Measurements from ENCODE around the gene SLC12A7. TPM values are rescaled to one million over a fixed set of nuclear protein-coding genes. Genes with fewer than 3 reads are reported as not detected.

SLC12A7 gene
- polyA plus RNA-seq, 2 donors = 4.0 to 4.7 TPM

- no peaks in the 10 kb centered on the region for H3K4me1 ChIP-seq (ENCODE audit: control insufficient read depth in 2 of 2, insufficient read depth in 2 of 2, low read length in 1 of 2)
- peaks cover 3 to 33% of the 10 kb centered on the region in 2 donors for H3K36me3 ChIP-seq (ENCODE audit: control insufficient read depth in 2 of 2, insufficient read depth in 2 of 2, low read length in 1 of 2)
- WGBS, 2 donors = 91 to 94% methylated on average over 19 of the region's 19 CpGs
Observed at GRCh38 chr5:1077026-1077425, 34.8 kb downstream of the SLC12A7 start.

GRCh38 chr5:1076406-1076805, 35.5 kb downstream of the SLC12A7 start:
- Histone ChIP-seq H3K4me3 (ENCODE audit: low read depth in 1 of 2, low read length in 2 of 2) (no peak overlapping the region), H3K9me3 (ENCODE audit: control insufficient read depth in 2 of 2, insufficient read depth in 1 of 2, low read depth in 1 of 2, low read length in 1 of 2) (no peaks in the 10 kb centered on the region), H3K4me1 (ENCODE audit: control insufficient read depth in 2 of 2, insufficient read depth in 2 of 2, low read length in 1 of 2) (no peaks in the 10 kb centered on the region), H3K27me3 (ENCODE audit: control insufficient read depth in 1 of 2, insufficient read depth in 2 of 2, low read length in 2 of 2) (no peaks in the 10 kb centered on the region), H3K36me3 (ENCODE audit: control insufficient read depth in 2 of 2, insufficient read depth in 2 of 2, low read length in 1 of 2) (peaks cover 3 to 33% of the 10 kb centered on the region in 2 donors), H3K27ac (ENCODE audit: low read depth in 2 of 2, low read length in 1 of 2) (no peak overlapping the region)
- WGBS, 2 donors = 93 to 94% methylated on average over 17 of the region's 17 CpGs

More at GRCh38 chr5:1077026-1077425, 34.8 kb downstream of the SLC12A7 start:
- Histone ChIP-seq H3K4me3 (ENCODE audit: low read depth in 1 of 2, low read length in 2 of 2) (no peak overlapping the region), H3K27me3 (ENCODE audit: control insufficient read depth in 1 of 2, insufficient read depth in 2 of 2, low read length in 2 of 2) (no peaks in the 10 kb centered on the region), H3K27ac (ENCODE audit: low read depth in 2 of 2, low read length in 1 of 2) (no peak overlapping the region), H3K9me3 (ENCODE audit: control insufficient read depth in 2 of 2, insufficient read depth in 1 of 2, low read depth in 1 of 2, low read length in 1 of 2) (no peaks in the 10 kb centered on the region)

GRCh38 chr5:1075931-1076330, 35.9 kb downstream of the SLC12A7 start:
- Histone ChIP-seq H3K27me3 (ENCODE audit: control insufficient read depth in 1 of 2, insufficient read depth in 2 of 2, low read length in 2 of 2) (no peaks in the 10 kb centered on the region), H3K4me1 (ENCODE audit: control insufficient read depth in 2 of 2, insufficient read depth in 2 of 2, low read length in 1 of 2) (no peaks in the 10 kb centered on the region), H3K36me3 (ENCODE audit: control insufficient read depth in 2 of 2, insufficient read depth in 2 of 2, low read length in 1 of 2) (peaks cover 3 to 33% of the 10 kb centered on the region in 2 donors), H3K4me3 (ENCODE audit: low read depth in 1 of 2, low read length in 2 of 2) (no peak overlapping the region), H3K9me3 (ENCODE audit: control insufficient read depth in 2 of 2, insufficient read depth in 1 of 2, low read depth in 1 of 2, low read length in 1 of 2) (no peaks in the 10 kb centered on the region), H3K27ac (ENCODE audit: low read depth in 2 of 2, low read length in 1 of 2) (no peak overlapping the region)
- WGBS, 2 donors = 96 to 97% methylated on average over 17 of the region's 17 CpGs

GRCh38 chr5:1075555-1075881, 36.3 kb downstream of the SLC12A7 start:
- WGBS, 2 donors = 87 to 89% methylated on average over 10 of the region's 10 CpGs
- Histone ChIP-seq H3K4me1 (ENCODE audit: control insufficient read depth in 2 of 2, insufficient read depth in 2 of 2, low read length in 1 of 2) (no peaks in the 10 kb centered on the region), H3K4me3 (ENCODE audit: low read depth in 1 of 2, low read length in 2 of 2) (no peak overlapping the region), H3K36me3 (ENCODE audit: control insufficient read depth in 2 of 2, insufficient read depth in 2 of 2, low read length in 1 of 2) (peaks cover 3 to 33% of the 10 kb centered on the region in 2 donors), H3K27ac (ENCODE audit: low read depth in 2 of 2, low read length in 1 of 2) (no peak overlapping the region), H3K9me3 (ENCODE audit: control insufficient read depth in 2 of 2, insufficient read depth in 1 of 2, low read depth in 1 of 2, low read length in 1 of 2) (no peaks in the 10 kb centered on the region), H3K27me3 (ENCODE audit: control insufficient read depth in 1 of 2, insufficient read depth in 2 of 2, low read length in 2 of 2) (no peaks in the 10 kb centered on the region)

- H3K27me3 ChIP-seq (ENCODE audit: control insufficient read depth in 1 of 2, insufficient read depth in 2 of 2, low read length in 2 of 2) = no peaks in the 10 kb centered on the region
- peaks cover 3 to 33% of the 10 kb centered on the region in 2 donors for H3K36me3 ChIP-seq (ENCODE audit: control insufficient read depth in 2 of 2, insufficient read depth in 2 of 2, low read length in 1 of 2)
- no peaks in the 10 kb centered on the region for H3K9me3 ChIP-seq (ENCODE audit: control insufficient read depth in 2 of 2, insufficient read depth in 1 of 2, low read depth in 1 of 2, low read length in 1 of 2)
- H3K4me1 ChIP-seq (ENCODE audit: control insufficient read depth in 2 of 2, insufficient read depth in 2 of 2, low read length in 1 of 2) = no peaks in the 10 kb centered on the region
- H3K4me3 ChIP-seq (ENCODE audit: low read depth in 1 of 2, low read length in 2 of 2) = no peak overlapping the region
- WGBS, 2 donors = 90 to 91% methylated on average over 40 of the region's 40 CpGs
- H3K27ac ChIP-seq (ENCODE audit: low read depth in 2 of 2, low read length in 1 of 2) = no peak overlapping the region
Observed at GRCh38 chr5:1074816-1075554, 36.9 kb downstream of the SLC12A7 start.

DNA sequence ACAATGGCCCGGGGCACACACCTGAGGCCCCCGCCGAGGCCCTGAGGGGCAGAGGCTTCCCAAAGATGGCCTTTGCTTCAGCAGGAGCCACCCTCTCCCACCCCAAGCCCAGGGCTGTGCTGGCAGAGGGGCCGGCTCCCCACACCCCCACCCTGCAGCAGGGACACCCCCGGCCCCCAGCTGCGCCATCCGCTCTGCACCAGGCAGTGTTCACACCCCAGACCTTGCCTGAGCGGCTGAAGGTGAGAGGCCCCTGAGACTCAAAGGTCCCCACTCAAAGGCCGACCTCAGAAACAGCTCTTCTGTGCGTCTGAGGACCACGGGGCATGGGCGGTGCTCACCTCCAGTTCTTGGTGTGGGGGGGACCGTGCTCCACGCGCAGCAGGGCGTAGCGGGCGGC, 37.6 kb downstream of the SLC12A7 start:
- H3K27ac ChIP-seq (ENCODE audit: low read depth in 2 of 2, low read length in 1 of 2) = no peak overlapping the region
- no peak overlapping the region for H3K4me3 ChIP-seq (ENCODE audit: low read depth in 1 of 2, low read length in 2 of 2)
- no peaks in the 10 kb centered on the region for H3K27me3 ChIP-seq (ENCODE audit: control insufficient read depth in 1 of 2, insufficient read depth in 2 of 2, low read length in 2 of 2)
- H3K4me1 ChIP-seq (ENCODE audit: control insufficient read depth in 2 of 2, insufficient read depth in 2 of 2, low read length in 1 of 2) = no peaks in the 10 kb centered on the region
- peaks cover 3 to 37% of the 10 kb centered on the region in 2 donors for H3K36me3 ChIP-seq (ENCODE audit: control insufficient read depth in 2 of 2, insufficient read depth in 2 of 2, low read length in 1 of 2)
- WGBS, 2 donors = 90 to 92% methylated on average over 18 of the region's 18 CpGs
- H3K9me3 ChIP-seq (ENCODE audit: control insufficient read depth in 2 of 2, insufficient read depth in 1 of 2, low read depth in 1 of 2, low read length in 1 of 2) = no peaks in the 10 kb centered on the region

DNA sequence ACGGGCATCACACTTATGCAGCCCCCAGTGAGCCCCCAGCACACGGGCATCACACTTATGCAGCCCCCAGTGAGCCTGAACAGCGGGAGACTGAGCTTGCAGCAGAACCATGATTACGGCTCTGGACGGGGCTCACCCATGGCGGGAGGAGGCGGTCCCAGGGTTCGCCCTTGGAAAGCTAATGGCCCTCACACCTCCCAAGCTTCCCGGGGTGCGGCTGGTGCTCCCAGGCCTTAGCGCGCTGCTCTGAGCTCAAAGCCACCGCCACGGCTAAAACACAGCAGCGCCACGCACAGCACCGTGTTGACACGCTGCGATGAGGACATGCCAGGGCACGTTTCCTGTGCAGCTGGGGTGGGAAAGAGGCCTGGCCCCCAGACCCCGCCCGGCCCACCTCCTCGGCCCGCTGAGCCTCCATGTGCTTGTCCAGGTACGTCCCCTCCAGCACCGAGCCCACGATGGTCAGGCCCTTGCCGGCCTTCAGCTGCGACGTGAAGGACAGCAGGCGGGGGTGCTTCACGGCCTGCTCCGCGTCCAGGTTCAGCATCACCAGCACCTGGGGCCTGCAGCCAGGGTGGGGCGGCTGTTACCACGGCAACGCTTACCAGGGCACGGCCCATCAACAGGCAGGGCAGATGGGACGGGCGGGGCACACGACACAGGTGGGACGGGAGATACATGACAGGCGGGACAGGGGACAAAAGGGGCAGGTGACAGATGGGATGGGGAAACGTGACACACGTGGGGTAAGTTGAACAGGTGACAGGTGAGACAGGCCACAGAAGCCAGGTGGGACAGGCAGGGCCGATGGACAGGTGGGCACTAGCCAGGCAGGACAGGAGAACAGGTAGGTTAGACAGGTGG, 38.4 kb downstream of the SLC12A7 start:
- H3K4me3 ChIP-seq (ENCODE audit: low read depth in 1 of 2, low read length in 2 of 2) = no peak overlapping the region
- no peaks in the 10 kb centered on the region for H3K4me1 ChIP-seq (ENCODE audit: control insufficient read depth in 2 of 2, insufficient read depth in 2 of 2, low read length in 1 of 2)
- 86 to 87% methylated on average over 45 to 46 of the region's 46 CpGs for WGBS, 2 donors
- H3K36me3 ChIP-seq (ENCODE audit: control insufficient read depth in 2 of 2, insufficient read depth in 2 of 2, low read length in 1 of 2) = peaks cover 3 to 34% of the 10 kb centered on the region in 2 donors
- H3K27me3 ChIP-seq (ENCODE audit: control insufficient read depth in 1 of 2, insufficient read depth in 2 of 2, low read length in 2 of 2) = no peaks in the 10 kb centered on the region
- H3K27ac ChIP-seq (ENCODE audit: low read depth in 2 of 2, low read length in 1 of 2) = no peak overlapping the region
- H3K9me3 ChIP-seq (ENCODE audit: control insufficient read depth in 2 of 2, insufficient read depth in 1 of 2, low read depth in 1 of 2, low read length in 1 of 2) = no peaks in the 10 kb centered on the region

DNA sequence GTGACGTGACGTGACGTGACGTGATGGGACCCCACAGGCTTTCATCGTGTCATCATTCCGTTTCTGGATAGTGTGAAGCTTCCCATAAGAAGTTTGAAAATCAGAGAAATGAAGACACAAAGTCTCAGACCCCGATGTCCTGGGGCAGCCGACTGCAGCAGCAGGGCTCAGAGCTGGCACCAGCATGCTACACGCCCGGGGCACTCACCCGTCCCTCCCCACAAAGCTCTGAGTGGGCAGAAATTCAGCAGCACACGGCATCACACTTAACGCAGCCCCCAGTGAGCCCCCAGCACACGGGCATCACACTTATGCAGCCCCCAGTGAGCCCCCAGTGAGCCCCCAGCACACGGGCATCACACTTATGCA, 42.2 kb downstream of the SLC12A7 start:
- Histone ChIP-seq H3K4me3 (ENCODE audit: low read depth in 1 of 2, low read length in 2 of 2) (no peak overlapping the region), H3K4me1 (ENCODE audit: control insufficient read depth in 2 of 2, insufficient read depth in 2 of 2, low read length in 1 of 2) (no peaks in the 10 kb centered on the region), H3K27ac (ENCODE audit: low read depth in 2 of 2, low read length in 1 of 2) (no peak overlapping the region), H3K36me3 (ENCODE audit: control insufficient read depth in 2 of 2, insufficient read depth in 2 of 2, low read length in 1 of 2) (peaks cover 0 to 28% of the 10 kb centered on the region in 2 donors), H3K27me3 (ENCODE audit: control insufficient read depth in 1 of 2, insufficient read depth in 2 of 2, low read length in 2 of 2) (no peaks in the 10 kb centered on the region), H3K9me3 (ENCODE audit: control insufficient read depth in 2 of 2, insufficient read depth in 1 of 2, low read depth in 1 of 2, low read length in 1 of 2) (no peaks in the 10 kb centered on the region)
- 93 to 94% methylated on average over 13 to 14 of the region's 15 CpGs for WGBS, 2 donors

DNA sequence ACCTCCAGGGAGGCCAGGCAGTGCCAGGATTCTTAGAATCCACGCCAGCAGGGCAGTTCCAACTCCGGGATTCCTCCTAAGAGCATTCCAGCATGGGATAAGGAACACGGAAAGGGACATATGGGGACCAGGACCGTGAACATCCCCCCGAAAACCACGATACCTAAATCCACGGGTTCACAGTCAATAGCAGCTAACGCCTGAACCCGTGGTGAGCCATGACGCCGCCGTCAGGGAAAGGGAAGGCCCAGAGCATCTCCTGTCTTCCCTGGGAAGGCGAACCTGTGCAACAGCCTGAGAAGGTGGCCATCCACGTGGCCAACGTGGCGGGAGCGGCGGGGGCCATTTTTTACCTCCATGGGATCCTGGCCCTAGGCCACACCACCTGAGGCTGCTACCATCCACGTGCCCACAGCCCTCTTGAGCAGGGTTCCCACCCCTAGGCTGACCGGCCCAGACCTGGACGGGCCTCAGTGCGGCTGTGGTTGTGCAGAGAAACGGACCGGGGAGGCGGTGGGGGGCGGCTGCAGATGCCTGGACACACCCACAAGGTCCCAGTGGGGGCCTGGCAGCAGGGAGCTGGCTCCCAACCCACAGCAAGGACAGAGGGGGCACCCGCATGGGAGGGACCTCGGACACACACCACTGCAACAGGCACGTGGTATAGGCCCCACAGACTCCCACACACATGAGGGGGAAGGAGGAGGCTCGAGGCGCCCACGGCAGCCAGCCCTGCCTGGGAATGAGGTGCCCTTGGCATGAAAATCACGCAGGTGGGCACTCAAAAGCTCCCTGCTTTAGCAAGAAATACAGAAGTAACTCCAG, 42.8 kb downstream of the SLC12A7 start:
- Histone ChIP-seq H3K4me1 (ENCODE audit: control insufficient read depth in 2 of 2, insufficient read depth in 2 of 2, low read length in 1 of 2) (no peaks in the 10 kb centered on the region), H3K9me3 (ENCODE audit: control insufficient read depth in 2 of 2, insufficient read depth in 1 of 2, low read depth in 1 of 2, low read length in 1 of 2) (no peaks in the 10 kb centered on the region), H3K27me3 (ENCODE audit: control insufficient read depth in 1 of 2, insufficient read depth in 2 of 2, low read length in 2 of 2) (no peaks in the 10 kb centered on the region), H3K4me3 (ENCODE audit: low read depth in 1 of 2, low read length in 2 of 2) (no peak overlapping the region), H3K27ac (ENCODE audit: low read depth in 2 of 2, low read length in 1 of 2) (no peak overlapping the region), H3K36me3 (ENCODE audit: control insufficient read depth in 2 of 2, insufficient read depth in 2 of 2, low read length in 1 of 2) (peaks cover 0 to 32% of the 10 kb centered on the region in 2 donors)
- WGBS, 2 donors = 92% methylated on average over 30 to 33 of the region's 33 CpGs

Data from esophagus (tissue), 2 donors.